Right hindlimb (tissue), 1 donor: ENCODE results near the gene TMEM135.
"Not testable (repeated sequence)": the region's sequence is repeated elsewhere in the genome, so short reads cannot be mapped to it uniquely, and the experiment has no call there.

Experiments
- DNase-seq: peaks from one replicate; pipeline ENCODE4 v3.0.0-alpha.2; 2018

Gene TMEM135

GRCh38 chr11:87143641-87144040, 105.9 kb downstream of the TMEM135 start:
- DNase-seq, result no peak

GRCh38 chr11:87144252-87144651, 106.5 kb downstream of the TMEM135 start:
- DNase-seq, result no peak

- no peak for DNase-seq
Measured at GRCh38 chr11:87148749-87149148, 111.0 kb downstream of the TMEM135 start.

- DNase-seq, result not testable (repeated sequence)
Measured at GRCh38 chr11:87149782-87150181, 112.0 kb downstream of the TMEM135 start.

GRCh38 chr11:87150936-87151335, 113.2 kb downstream of the TMEM135 start:
- no peak for DNase-seq

GRCh38 chr11:87154246-87154645, 116.5 kb downstream of the TMEM135 start:
- DNase-seq, result no peak

- no peak for DNase-seq
Measured at GRCh38 chr11:87156970-87157369, 119.2 kb downstream of the TMEM135 start.

GRCh38 chr11:87169076-87169475, 131.3 kb downstream of the TMEM135 start:
- DNase-seq, result not testable (repeated sequence)

- DNase-seq, result no peak
Measured at GRCh38 chr11:87173185-87174039, 135.7 kb downstream of the TMEM135 start.

- no peak for DNase-seq
Measured at GRCh38 chr11:87174870-87175269, 137.1 kb downstream of the TMEM135 start.

- DNase-seq, result no peak
Measured at GRCh38 chr11:87176044-87176443, 138.3 kb downstream of the TMEM135 start.

GRCh38 chr11:87179621-87180020, 141.9 kb downstream of the TMEM135 start:
- DNase-seq, result no peak

- no peak for DNase-seq
Measured at GRCh38 chr11:87180742-87181141, 143.0 kb downstream of the TMEM135 start.

GRCh38 chr11:87181143-87181542, 143.4 kb downstream of the TMEM135 start:
- DNase-seq, result no peak

GRCh38 chr11:87185228-87185627, 147.5 kb downstream of the TMEM135 start:
- no peak for DNase-seq

GRCh38 chr11:87187076-87187475, 149.3 kb downstream of the TMEM135 start:
- no peak for DNase-seq

GRCh38 chr11:87187930-87188329, 150.2 kb downstream of the TMEM135 start:
- DNase-seq, result no peak

GRCh38 chr11:87188396-87188795, 150.7 kb downstream of the TMEM135 start:
- not testable (repeated sequence) for DNase-seq

GRCh38 chr11:87188921-87189320, 151.2 kb downstream of the TMEM135 start:
- DNase-seq, result not testable (repeated sequence)

GRCh38 chr11:87190071-87190470, 152.3 kb downstream of the TMEM135 start:
- no peak for DNase-seq

GRCh38 chr11:87193756-87194470, 156.2 kb downstream of the TMEM135 start:
- no peak for DNase-seq

- no peak for DNase-seq
Measured at GRCh38 chr11:87194985-87195820, 157.5 kb downstream of the TMEM135 start.

GRCh38 chr11:87198266-87198881, 160.6 kb downstream of the TMEM135 start:
- DNase-seq, result no peak
